ENCODE results near the gene ATP6V1B1. TPM values are rescaled to one million over a fixed set of nuclear protein-coding genes. Genes with fewer than 3 reads are reported as not detected.

Gene ATP6V1B1
- total RNA-seq, 3 donors from 2014 or later (not counting 1 experiment from before 2014, with no cell fraction given) = not detected

DNA sequence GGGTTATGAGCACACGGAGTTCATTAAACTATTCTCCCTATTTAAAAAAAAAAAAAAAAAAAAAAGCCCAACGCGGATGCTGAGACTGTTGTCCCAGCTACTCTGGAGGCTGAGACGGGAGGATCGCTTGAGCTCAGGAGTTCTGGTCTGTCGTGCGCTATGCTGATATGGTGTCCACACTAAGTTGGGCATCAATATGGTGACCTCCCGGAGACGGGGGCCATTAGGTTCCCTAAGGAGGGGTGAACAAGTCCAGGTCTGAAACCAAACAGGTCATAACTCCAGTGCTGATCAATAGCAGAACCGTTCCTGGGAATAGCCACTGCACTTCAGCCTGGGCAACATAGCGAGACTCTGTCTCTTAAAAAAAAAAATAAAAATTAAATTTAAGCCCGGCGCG, 29.8 kb downstream of the ATP6V1B1 start:
- no peaks in the 10 kb centered on the region for H3K36me3 ChIP-seq (ENCODE audit: control insufficient read depth, insufficient read depth, low read length)
- peak overlapping the region; percentile 92 for H3K4me3 Mint-ChIP-seq
- no peak overlapping the region for H3K27ac ChIP-seq (ENCODE audit: low read length)
- H3K27ac Mint-ChIP-seq = peak overlapping the region in 1 of 2 donors; percentile 58
- peak overlapping the region; percentile 47 for H3K4me3 ChIP-seq (ENCODE audit: low read length)
- no peaks in the 10 kb centered on the region for H3K9me3 Mint-ChIP-seq
- ATAC-seq (peak in 1 of 3 donors; percentile 9), DNase-seq (peak; percentile 10 to 12)
- intact Hi-C loops (cut with micrococcal nuclease) = loop anchor here (1.0 to 2.0 kb wide), 3 partner anchors 19 to 36 kb away; no protein-coding TSS in a partner anchor
- H3K4me1 ChIP-seq (ENCODE audit: control insufficient read depth, insufficient read depth, low read length) = peaks cover 11% of the 10 kb centered on the region
- H3K27me3 Mint-ChIP-seq (ENCODE audit: low read depth in 2 of 2) = peaks cover 12 to 22% of the 10 kb centered on the region in 2 donors
- no peaks in the 10 kb centered on the region for H3K36me3 Mint-ChIP-seq
- TF ChIP-seq, protein P1, sequence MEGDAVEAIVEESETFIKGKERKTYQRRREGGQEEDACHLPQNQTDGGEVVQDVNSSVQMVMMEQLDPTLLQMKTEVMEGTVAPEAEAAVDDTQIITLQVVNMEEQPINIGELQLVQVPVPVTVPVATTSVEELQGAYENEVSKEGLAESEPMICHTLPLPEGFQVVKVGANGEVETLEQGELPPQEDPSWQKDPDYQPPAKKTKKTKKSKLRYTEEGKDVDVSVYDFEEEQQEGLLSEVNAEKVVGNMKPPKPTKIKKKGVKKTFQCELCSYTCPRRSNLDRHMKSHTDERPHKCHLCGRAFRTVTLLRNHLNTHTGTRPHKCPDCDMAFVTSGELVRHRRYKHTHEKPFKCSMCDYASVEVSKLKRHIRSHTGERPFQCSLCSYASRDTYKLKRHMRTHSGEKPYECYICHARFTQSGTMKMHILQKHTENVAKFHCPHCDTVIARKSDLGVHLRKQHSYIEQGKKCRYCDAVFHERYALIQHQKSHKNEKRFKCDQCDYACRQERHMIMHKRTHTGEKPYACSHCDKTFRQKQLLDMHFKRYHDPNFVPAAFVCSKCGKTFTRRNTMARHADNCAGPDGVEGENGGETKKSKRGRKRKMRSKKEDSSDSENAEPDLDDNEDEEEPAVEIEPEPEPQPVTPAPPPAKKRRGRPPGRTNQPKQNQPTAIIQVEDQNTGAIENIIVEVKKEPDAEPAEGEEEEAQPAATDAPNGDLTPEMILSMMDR (IDR thresholded peaks at IDR 0.05) = no peak
- WGBS (ENCODE audit: insufficient coverage) = 75% methylated on average over 13 of the region's 14 CpGs
- H3K9me3 ChIP-seq (ENCODE audit: control insufficient read depth, insufficient read depth, low read length) = no peaks in the 10 kb centered on the region
- peaks cover 9 to 11% of the 10 kb centered on the region in 2 donors for H3K4me1 Mint-ChIP-seq
- peaks cover 15% of the 10 kb centered on the region for H3K27me3 ChIP-seq (ENCODE audit: control insufficient read depth, insufficient read depth, low read length)

DNA sequence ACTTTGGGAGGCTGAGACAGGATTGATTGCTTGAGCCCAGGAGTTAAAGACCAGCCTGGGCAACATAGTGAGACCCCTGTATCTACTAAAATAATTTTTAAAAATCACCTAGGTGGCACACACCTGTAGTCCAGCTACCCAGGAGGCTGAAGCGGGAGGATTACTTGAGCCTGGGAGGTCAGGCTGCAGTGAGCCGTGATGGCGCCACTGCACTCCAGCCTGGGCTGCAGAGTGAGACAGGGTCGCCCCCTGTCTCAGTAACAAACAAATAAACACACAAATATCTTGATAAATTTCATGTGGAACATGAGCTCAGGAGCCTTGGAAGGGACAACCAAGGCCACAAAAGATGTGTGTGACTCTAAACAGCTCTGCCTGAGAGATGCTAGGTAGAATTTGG, 31.0 kb downstream of the ATP6V1B1 start:
- no peak for DNase-seq
- Histone ChIP-seq H3K36me3 (ENCODE audit: control insufficient read depth, insufficient read depth, low read length) (no peaks in the 10 kb centered on the region), H3K9me3 (ENCODE audit: control insufficient read depth, insufficient read depth, low read length) (no peaks in the 10 kb centered on the region), H3K4me1 (ENCODE audit: control insufficient read depth, insufficient read depth, low read length) (peaks cover 11% of the 10 kb centered on the region), H3K27me3 (ENCODE audit: control insufficient read depth, insufficient read depth, low read length) (peaks cover 15% of the 10 kb centered on the region), H3K27ac (ENCODE audit: low read length) (no peak overlapping the region), H3K4me3 (ENCODE audit: low read length) (no peak overlapping the region)
- Mint-ChIP-seq H3K36me3 (no peaks in the 10 kb centered on the region), H3K27me3 (ENCODE audit: low read depth in 2 of 2) (peaks cover 15 to 33% of the 10 kb centered on the region in 2 donors), H3K4me1 (peaks cover 9 to 11% of the 10 kb centered on the region in 2 donors), H3K4me3 (no peak overlapping the region), H3K27ac (no peak overlapping the region), H3K9me3 (no peaks in the 10 kb centered on the region)
- 75% methylated on average over 4 of the region's 4 CpGs for WGBS (ENCODE audit: insufficient coverage)
- TF ChIP-seq, protein P1 (IDR thresholded peaks at IDR 0.05) = no peak
- no peak for ATAC-seq
- intact Hi-C loops (cut with micrococcal nuclease) = no loop called here

DNA sequence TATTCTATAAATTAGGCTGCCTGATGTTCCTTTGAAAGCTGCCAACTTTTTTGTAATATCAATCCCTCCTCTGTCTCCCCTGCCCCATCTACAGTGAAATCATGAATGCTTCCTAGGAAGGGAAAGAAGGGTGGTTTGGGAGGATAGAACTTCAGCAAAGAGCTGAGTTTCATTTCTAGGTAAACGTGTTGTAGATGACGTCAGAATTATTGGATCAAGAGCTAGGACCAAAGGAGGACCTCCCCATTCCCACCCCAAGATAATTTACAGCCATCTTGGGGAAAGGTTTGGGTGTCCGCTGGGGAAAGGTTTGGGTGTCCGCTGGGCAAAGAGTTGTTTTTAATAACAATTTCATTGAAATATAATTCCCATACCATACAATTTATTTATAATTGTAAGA, 31.5 kb downstream of the ATP6V1B1 start:
- intact Hi-C loops (cut with micrococcal nuclease) = no loop called here
- peaks cover 11% of the 10 kb centered on the region for H3K4me1 ChIP-seq (ENCODE audit: control insufficient read depth, insufficient read depth, low read length)
- DNase-seq (peak in 1 of 2 donors; percentile 1), ATAC-seq (no peak)
- H3K9me3 ChIP-seq (ENCODE audit: control insufficient read depth, insufficient read depth, low read length) = no peaks in the 10 kb centered on the region
- no peak overlapping the region for H3K4me3 Mint-ChIP-seq
- H3K36me3 Mint-ChIP-seq = no peaks in the 10 kb centered on the region
- WGBS (ENCODE audit: insufficient coverage) = no CpG with 5 or more reads among the region's 4 CpGs
- H3K27ac Mint-ChIP-seq = no peak overlapping the region
- H3K36me3 ChIP-seq (ENCODE audit: control insufficient read depth, insufficient read depth, low read length) = no peaks in the 10 kb centered on the region
- no peaks in the 10 kb centered on the region for H3K9me3 Mint-ChIP-seq
- H3K4me3 ChIP-seq (ENCODE audit: low read length) = no peak overlapping the region
- TF ChIP-seq, protein P1 (IDR thresholded peaks at IDR 0.05) = no peak
- peaks cover 16 to 38% of the 10 kb centered on the region in 2 donors for H3K27me3 Mint-ChIP-seq (ENCODE audit: low read depth in 2 of 2)
- peaks cover 9 to 11% of the 10 kb centered on the region in 2 donors for H3K4me1 Mint-ChIP-seq
- H3K27me3 ChIP-seq (ENCODE audit: control insufficient read depth, insufficient read depth, low read length) = peaks cover 15% of the 10 kb centered on the region
- H3K27ac ChIP-seq (ENCODE audit: low read length) = no peak overlapping the region

DNA sequence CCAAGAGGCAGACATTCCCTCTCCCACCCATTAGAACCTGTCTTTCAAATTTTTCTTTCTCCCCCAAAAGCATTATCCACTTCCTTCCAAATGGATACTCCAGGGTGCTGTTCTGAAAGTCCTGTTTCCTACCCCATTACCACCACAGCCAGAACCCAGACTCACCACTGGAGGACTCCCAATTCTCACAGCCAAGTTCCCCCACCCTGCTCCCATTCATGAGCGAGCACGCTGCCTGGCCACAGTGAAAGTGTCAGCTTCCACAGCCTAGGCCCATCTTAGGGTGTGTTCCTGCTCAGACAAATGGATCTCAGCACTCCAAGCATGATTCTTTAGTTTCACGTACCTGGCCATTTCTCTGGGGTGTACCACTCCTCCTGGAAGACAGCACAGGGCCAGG, 38.9 kb downstream of the ATP6V1B1 start:
- Mint-ChIP-seq H3K4me3 (no peak overlapping the region), H3K36me3 (no peaks in the 10 kb centered on the region), H3K27me3 (ENCODE audit: low read depth in 2 of 2) (peaks cover 13 to 21% of the 10 kb centered on the region in 2 donors), H3K27ac (peak overlapping the region in 1 of 2 donors; percentile 18), H3K4me1 (peaks cover 21 to 22% of the 10 kb centered on the region in 2 donors), H3K9me3 (no peaks in the 10 kb centered on the region)
- TF ChIP-seq, protein P1 (IDR thresholded peaks at IDR 0.05) = no peak
- H3K27me3 ChIP-seq (ENCODE audit: control insufficient read depth, insufficient read depth, low read length) = no peaks in the 10 kb centered on the region
- H3K4me1 ChIP-seq (ENCODE audit: control insufficient read depth, insufficient read depth, low read length) = peaks cover 23% of the 10 kb centered on the region
- H3K4me3 ChIP-seq (ENCODE audit: low read length) = no peak overlapping the region
- H3K9me3 ChIP-seq (ENCODE audit: control insufficient read depth, insufficient read depth, low read length) = no peaks in the 10 kb centered on the region
- H3K27ac ChIP-seq (ENCODE audit: low read length) = no peak overlapping the region
- intact Hi-C loops (cut with micrococcal nuclease) = no loop called here
- no peak for ATAC-seq
- WGBS (ENCODE audit: insufficient coverage) = 94% methylated on average over 3 of the region's 3 CpGs
- no peaks in the 10 kb centered on the region for H3K36me3 ChIP-seq (ENCODE audit: control insufficient read depth, insufficient read depth, low read length)
- peak in 1 of 2 donors; percentile 1 for DNase-seq

All from natural killer cell (primary cell).